ENCODE measurements around the gene ZNF41. TPM values are rescaled to one million over a fixed set of nuclear protein-coding genes. Genes with fewer than 3 reads are reported as not detected.
A peak's percentile ranks its signal among the peaks of the same experiment; 100 is the strongest.

ZNF41 gene
- total RNA-seq, 1 donor from 2014 or later: 6.3 TPM

GRCh38 chrX:47489507-47490275 lies 6.7 kb upstream of the ZNF41 start:
- Mint-ChIP-seq H3K4me1 (ENCODE audit: unreplicated experiment) (peaks cover 8% of the 10 kb centered on the region), H3K27ac (ENCODE audit: unreplicated experiment) (no peak overlapping the region), H3K36me3 (ENCODE audit: unreplicated experiment) (no peaks in the 10 kb centered on the region), H3K27me3 (ENCODE audit: unreplicated experiment) (no peaks in the 10 kb centered on the region), H3K9me3 (ENCODE audit: unreplicated experiment) (peaks cover 1% of the 10 kb centered on the region), H3K4me3 (ENCODE audit: unreplicated experiment) (no peak overlapping the region)
- no peak for TF ChIP-seq CTCF (IDR thresholded peaks at IDR 0.05)
- peak; percentile 19 for DNase-seq (ENCODE audit: extremely low spot score, unreplicated experiment)

- no peak overlapping the region for H3K4me3 Mint-ChIP-seq (ENCODE audit: unreplicated experiment)
- H3K27ac Mint-ChIP-seq (ENCODE audit: unreplicated experiment): peak overlapping the region; percentile 19
- H3K27me3 Mint-ChIP-seq (ENCODE audit: unreplicated experiment): no peaks in the 10 kb centered on the region
Measured at GRCh38 chrX:47484885-47485284, 1.9 kb upstream of the ZNF41 start.

GRCh38 chrX:47483306-47484268 lies 565 bp upstream of the ZNF41 start:
- no peaks in the 10 kb centered on the region for H3K27me3 Mint-ChIP-seq (ENCODE audit: unreplicated experiment)
- H3K27ac Mint-ChIP-seq (ENCODE audit: unreplicated experiment): peak overlapping the region; percentile 86
- peaks cover 29% of the 10 kb centered on the region for H3K4me1 Mint-ChIP-seq (ENCODE audit: unreplicated experiment)
- no peaks in the 10 kb centered on the region for H3K36me3 Mint-ChIP-seq (ENCODE audit: unreplicated experiment)
- peaks cover 6% of the 10 kb centered on the region for H3K9me3 Mint-ChIP-seq (ENCODE audit: unreplicated experiment)
- TF ChIP-seq CTCF (IDR thresholded peaks at IDR 0.05): no peak
- peak overlapping the region; percentile 92 for H3K4me3 Mint-ChIP-seq (ENCODE audit: unreplicated experiment)
- DNase-seq (ENCODE audit: extremely low spot score, unreplicated experiment): peak; percentile 69

More at GRCh38 chrX:47484885-47485284, 1.9 kb upstream of the ZNF41 start:
- no peak for TF ChIP-seq CTCF (IDR thresholded peaks at IDR 0.05)
- no peaks in the 10 kb centered on the region for H3K36me3 Mint-ChIP-seq (ENCODE audit: unreplicated experiment)
- no peak for DNase-seq (ENCODE audit: extremely low spot score, unreplicated experiment)
- peaks cover 26% of the 10 kb centered on the region for H3K4me1 Mint-ChIP-seq (ENCODE audit: unreplicated experiment)
- peaks cover 6% of the 10 kb centered on the region for H3K9me3 Mint-ChIP-seq (ENCODE audit: unreplicated experiment)

- Mint-ChIP-seq H3K27ac (ENCODE audit: unreplicated experiment) (peak overlapping the region; percentile 86), H3K27me3 (ENCODE audit: unreplicated experiment) (no peaks in the 10 kb centered on the region), H3K36me3 (ENCODE audit: unreplicated experiment) (no peaks in the 10 kb centered on the region), H3K4me1 (ENCODE audit: unreplicated experiment) (peaks cover 29% of the 10 kb centered on the region), H3K4me3 (ENCODE audit: unreplicated experiment) (peak overlapping the region; percentile 92), H3K9me3 (ENCODE audit: unreplicated experiment) (peaks cover 6% of the 10 kb centered on the region)
- TF ChIP-seq CTCF (IDR thresholded peaks at IDR 0.05): no peak
- peak; percentile 25 for DNase-seq (ENCODE audit: extremely low spot score, unreplicated experiment)
Measured at GRCh38 chrX:47482065-47482511, 934 bp downstream of the ZNF41 start.
